Tibial artery (tissue), 4 donors: Measurements from ENCODE around the gene TM7SF2.
"Not testable (repeated sequence)": the region's sequence is repeated elsewhere in the genome, so short reads cannot be mapped to it uniquely, and the experiment has no call there.

Experiments
- DNase-seq, 2 donors: peaks; one replicate each; pipeline ENCODE4 v3.0.0-alpha.2; 2019
- H3K27ac ChIP-seq, 2 donors: fragments of 200-600 bp; sonication (generic) in 1 of 2; 1 replicate in 1 of 2; 2 replicates in 1 of 2; pipeline ENCODE4 v1.5.1; 2018 to 2019; ENCODE audit warnings: mild to moderate bottlenecking in 1 of 2
- H3K27me3 ChIP-seq, 2 donors: fragments of 200-600 bp; sonication (generic) in 1 of 2; one replicate each; pipeline versions ENCODE4 v1.5.1 to v1.6.0; 2016 to 2019
- H3K36me3 ChIP-seq, 3 donors: fragments of 200-600 bp; sonication (generic) in 2 of 3; one replicate each; pipeline ENCODE4 v1.5.1; 2016 to 2019; ENCODE audit warnings: mild to moderate bottlenecking in 2 of 3
- H3K4me1 ChIP-seq, 4 donors: fragments of 200-600 bp; sonication (generic) in 2 of 4; 1 replicate in 3 of 4; 2 replicates in 1 of 4; pipeline ENCODE4 v1.5.1; 2016 to 2019
- H3K4me3 ChIP-seq, 2 donors: fragments of 200-600 bp; sonication (generic) in 1 of 2; 1 replicate in 1 of 2; 2 replicates in 1 of 2; pipeline ENCODE4 v1.5.1; 2018 to 2019; ENCODE audit warnings: mild to moderate bottlenecking in 2 of 2
- H3K9me3 ChIP-seq, 3 donors: fragments of 200-600 bp; sonication (generic) in 1 of 3; one replicate each; pipeline ENCODE4 v1.5.1; 2016 to 2019
- intact Hi-C: fragments of 100-400 bp; cut with DNase I; formaldehyde crosslinking; loops from one replicate; pipeline ENCODE4 v1.15.0; 2023; ENCODE audit warnings: low total_unique reads
- TF ChIP-seq, protein P1 (sequence below), 2 experiments: fragments of 200-600 bp in 1 of 2; fragments of 450-650 bp in 1 of 2; IDR thresholded peaks; one replicate each; pipeline ENCODE4 v1.5.1; 2017 to 2019; ENCODE audit warnings: antibody characterized with exemption in 2 of 2, mild to moderate bottlenecking in 1 of 2, moderate library complexity in 1 of 2

Gene TM7SF2

DNA sequence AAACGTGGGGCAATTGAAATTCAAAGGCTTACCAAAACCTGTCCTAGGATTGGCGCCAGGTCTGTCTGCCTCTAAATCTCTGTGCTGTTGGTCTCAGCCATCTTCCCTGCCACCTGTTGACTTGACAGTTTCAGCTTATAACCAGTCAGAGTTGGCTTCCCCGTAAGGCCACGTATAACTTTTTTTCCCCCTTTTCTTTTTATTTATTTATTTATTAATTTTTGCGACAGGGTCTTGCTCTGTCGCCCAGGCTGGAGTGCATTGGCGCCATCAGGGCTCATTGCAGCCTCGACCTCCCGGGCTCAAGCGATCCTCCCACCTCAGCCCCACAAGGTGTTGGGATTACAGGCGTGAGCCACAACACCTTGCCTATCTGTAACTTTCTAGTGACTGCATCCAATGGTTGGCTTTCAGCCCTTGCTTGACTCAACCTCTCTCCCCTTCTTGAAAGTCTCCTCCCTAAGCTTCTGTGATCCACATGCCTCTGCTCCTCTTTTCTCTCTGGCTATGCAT, 24.0 kb downstream of the TM7SF2 start:
- Histone ChIP-seq H3K4me3 (peak overlapping the region; percentile 76 to 92), H3K36me3 (peaks cover 10 to 26% (median 22%) of the 10 kb centered on the region in 3 donors), H3K27ac (peak overlapping the region; percentile 96), H3K4me1 (peaks cover 5 to 30% (median 28%) of the 10 kb centered on the region in 4 donors), H3K9me3 (no peaks in the 10 kb centered on the region), H3K27me3 (no peaks in the 10 kb centered on the region)
- peak in 1 of 2 donors; percentile 37 for DNase-seq
- intact Hi-C loops: no loop called here
- TF ChIP-seq, protein P1, sequence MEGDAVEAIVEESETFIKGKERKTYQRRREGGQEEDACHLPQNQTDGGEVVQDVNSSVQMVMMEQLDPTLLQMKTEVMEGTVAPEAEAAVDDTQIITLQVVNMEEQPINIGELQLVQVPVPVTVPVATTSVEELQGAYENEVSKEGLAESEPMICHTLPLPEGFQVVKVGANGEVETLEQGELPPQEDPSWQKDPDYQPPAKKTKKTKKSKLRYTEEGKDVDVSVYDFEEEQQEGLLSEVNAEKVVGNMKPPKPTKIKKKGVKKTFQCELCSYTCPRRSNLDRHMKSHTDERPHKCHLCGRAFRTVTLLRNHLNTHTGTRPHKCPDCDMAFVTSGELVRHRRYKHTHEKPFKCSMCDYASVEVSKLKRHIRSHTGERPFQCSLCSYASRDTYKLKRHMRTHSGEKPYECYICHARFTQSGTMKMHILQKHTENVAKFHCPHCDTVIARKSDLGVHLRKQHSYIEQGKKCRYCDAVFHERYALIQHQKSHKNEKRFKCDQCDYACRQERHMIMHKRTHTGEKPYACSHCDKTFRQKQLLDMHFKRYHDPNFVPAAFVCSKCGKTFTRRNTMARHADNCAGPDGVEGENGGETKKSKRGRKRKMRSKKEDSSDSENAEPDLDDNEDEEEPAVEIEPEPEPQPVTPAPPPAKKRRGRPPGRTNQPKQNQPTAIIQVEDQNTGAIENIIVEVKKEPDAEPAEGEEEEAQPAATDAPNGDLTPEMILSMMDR (IDR thresholded peaks at IDR 0.05): no peak

DNA sequence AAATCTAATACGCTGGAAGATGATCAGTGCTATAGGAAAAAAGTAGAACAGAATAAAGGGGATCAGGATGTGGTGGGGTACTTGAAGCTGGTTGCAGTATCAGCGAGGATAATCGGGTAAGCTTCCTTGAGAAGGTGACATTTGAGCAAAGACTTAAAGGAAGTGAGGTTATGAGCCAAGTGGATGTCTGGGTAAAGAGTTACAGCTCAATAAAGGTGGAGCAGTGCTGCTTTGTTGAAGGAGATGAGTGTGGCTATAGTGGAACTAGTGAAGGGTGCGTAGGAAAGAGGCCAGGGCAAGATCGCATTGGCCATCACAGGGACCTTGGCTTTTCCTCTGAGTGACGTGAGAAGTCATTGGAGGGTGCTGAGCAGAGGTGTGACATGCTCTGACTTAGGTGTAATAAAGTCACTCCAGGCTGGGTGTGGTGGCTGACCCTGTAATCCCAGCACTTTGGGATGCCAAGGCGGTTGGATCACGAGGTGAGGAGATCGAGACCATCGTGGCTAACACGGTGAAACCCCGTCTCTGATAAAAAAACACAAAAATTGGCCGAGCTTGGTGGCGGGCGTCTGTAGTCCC, 24.9 kb downstream of the TM7SF2 start:
- Histone ChIP-seq H3K9me3 (no peaks in the 10 kb centered on the region), H3K4me3 (no peak overlapping the region), H3K4me1 (peaks cover 5 to 30% (median 28%) of the 10 kb centered on the region in 4 donors), H3K27me3 (no peaks in the 10 kb centered on the region), H3K27ac (no peak overlapping the region), H3K36me3 (peaks cover under 1 to 17% (median 13%) of the 10 kb centered on the region in 3 donors)
- DNase-seq: peak in 1 of 2 donors; percentile 29
- TF ChIP-seq, protein P1 (IDR thresholded peaks at IDR 0.05): no peak
- intact Hi-C loops: no loop called here

DNA sequence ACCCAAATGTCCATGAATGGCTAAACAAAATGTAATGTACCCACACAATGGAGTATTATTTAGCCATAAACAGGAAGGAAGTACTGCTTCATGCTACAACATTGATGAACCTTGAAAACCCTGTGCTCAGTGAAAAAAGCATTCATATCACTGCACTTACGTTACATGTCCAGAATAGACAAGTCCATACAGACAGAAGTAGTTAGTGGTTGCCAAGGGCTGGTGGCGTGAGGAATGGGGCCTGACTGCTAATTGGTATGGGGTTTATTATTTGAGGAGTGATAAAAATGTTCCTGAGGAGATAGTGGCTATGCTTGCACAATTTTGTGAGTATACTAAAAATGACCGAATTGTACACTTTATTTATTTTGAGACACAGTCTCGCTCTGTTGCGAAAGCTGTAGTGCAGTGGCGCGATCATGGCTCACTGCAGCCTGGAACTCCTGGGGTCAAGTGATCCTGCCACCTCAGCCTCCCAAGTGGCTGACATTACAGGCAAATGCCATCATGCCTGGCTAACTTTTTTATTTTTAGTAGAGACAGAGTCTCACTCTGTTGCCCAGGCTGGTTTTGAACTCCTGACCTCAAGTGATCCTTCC, 30.3 kb downstream of the TM7SF2 start:
- H3K9me3 ChIP-seq: no peaks in the 10 kb centered on the region
- H3K27ac ChIP-seq: no peak overlapping the region
- DNase-seq: peak in 1 of 2 donors; percentile 3
- TF ChIP-seq, protein P1 (IDR thresholded peaks at IDR 0.05): no peak
- intact Hi-C loops: no loop called here
- H3K4me1 ChIP-seq: no peaks in the 10 kb centered on the region
- no peaks in the 10 kb centered on the region for H3K27me3 ChIP-seq
- H3K4me3 ChIP-seq: no peak overlapping the region
- no peaks in the 10 kb centered on the region for H3K36me3 ChIP-seq

DNA sequence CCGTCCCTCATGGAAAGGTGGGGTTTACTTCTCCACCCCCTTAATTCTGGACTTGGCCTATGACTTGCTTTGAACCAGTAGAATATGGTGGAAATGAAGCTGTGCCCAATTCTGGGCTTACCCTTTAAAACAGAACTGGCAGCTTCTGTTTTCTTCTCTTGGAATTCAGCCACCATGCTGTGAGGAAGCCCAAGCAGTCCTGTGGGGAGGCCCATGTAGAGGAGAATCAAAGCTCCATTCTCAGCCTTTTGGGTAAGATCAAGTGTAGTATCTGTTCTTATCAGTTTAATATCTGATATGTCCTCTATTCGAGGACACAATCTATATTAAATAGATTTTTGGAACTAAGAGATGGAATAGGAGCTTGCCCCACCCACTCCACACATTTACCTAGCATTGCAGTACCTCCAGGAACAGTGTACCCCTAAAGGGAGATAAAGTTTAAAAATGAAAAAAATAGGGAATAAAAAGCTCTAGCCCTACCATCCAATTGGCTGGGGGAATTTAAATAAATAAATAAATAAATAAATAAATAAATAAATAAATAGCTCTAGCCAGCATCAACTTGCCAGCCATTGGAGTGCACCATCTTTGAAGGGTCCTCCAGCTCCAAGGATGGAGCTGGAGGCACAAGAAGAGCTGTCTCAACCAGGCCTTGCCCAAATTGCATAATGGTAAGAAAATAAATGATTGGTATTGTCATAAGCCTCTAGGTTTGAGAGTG, 35.8 kb downstream of the TM7SF2 start:
- Histone ChIP-seq H3K4me3 (no peak overlapping the region), H3K27me3 (no peaks in the 10 kb centered on the region), H3K4me1 (peaks cover 0 to 16% (median 12%) of the 10 kb centered on the region in 4 donors), H3K9me3 (no peaks in the 10 kb centered on the region), H3K27ac (no peak overlapping the region), H3K36me3 (no peaks in the 10 kb centered on the region)
- intact Hi-C loops: no loop called here
- TF ChIP-seq, protein P1 (IDR thresholded peaks at IDR 0.05): no peak
- DNase-seq: peak in 1 of 2 donors; percentile 6

DNA sequence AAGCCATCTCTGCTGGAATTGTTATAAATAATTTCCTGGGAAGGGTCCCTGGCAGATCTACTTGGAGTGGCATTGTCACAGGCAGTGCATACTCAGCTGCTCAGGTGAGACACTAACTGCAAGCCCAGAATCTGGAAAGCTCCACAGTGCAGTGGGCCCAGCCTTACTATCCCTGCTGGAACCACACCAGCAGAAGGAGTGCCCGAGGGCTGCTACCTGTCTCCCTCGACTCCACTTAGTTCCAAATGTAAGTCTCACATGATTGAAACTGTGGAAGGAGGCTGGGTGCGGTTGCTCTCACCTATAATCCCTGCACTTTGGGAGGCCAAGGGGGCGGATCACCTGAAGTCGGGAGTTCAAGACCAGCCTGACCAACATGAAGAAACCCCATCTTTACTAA, 37.0 kb downstream of the TM7SF2 start:
- TF ChIP-seq, protein P1 (IDR thresholded peaks at IDR 0.05): no peak

DNA sequence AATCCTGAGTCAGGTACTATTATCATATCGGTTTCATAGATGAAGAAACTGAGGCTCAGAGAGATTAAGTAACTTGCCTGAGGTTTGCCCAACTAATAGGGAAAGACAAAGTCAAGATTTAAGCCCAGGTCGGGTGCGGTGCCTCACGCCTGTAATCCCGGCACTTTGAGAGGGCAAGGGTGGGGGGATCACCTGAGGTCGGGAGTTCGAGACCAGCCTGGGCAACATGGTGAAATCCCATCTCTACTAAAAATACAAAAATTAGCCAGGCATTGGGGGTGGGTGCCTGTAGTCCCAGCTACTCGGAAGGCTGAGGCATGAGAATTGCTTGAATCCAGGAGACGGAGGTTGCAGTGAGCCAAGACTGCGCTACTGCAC, 38.4 kb downstream of the TM7SF2 start:
- H3K4me3 ChIP-seq, intact Hi-C loops, H3K36me3 ChIP-seq, H3K27me3 ChIP-seq, DNase-seq, H3K9me3 ChIP-seq: not testable (repeated sequence)
- H3K4me1 ChIP-seq: peaks cover 0 to 16% (median 12%) of the 10 kb centered on the region in 4 donors
- peak overlapping the region; percentile 54 to 58 for H3K27ac ChIP-seq

More for the DNA sequence above, 37.0 kb downstream of the TM7SF2 start:
- Histone ChIP-seq H3K36me3 (no peaks in the 10 kb centered on the region), H3K9me3 (no peaks in the 10 kb centered on the region), H3K27ac (no peak overlapping the region), H3K4me1 (peaks cover 0 to 16% (median 12%) of the 10 kb centered on the region in 4 donors), H3K27me3 (no peaks in the 10 kb centered on the region), H3K4me3 (no peak overlapping the region)
- intact Hi-C loops: no loop called here
- no peak for DNase-seq
